ENCODE results near the gene SYDE2.
"Not testable (repeated sequence)": the region's sequence is repeated elsewhere in the genome, so short reads cannot be mapped to it uniquely, and the experiment has no call there.

SYDE2 gene

GRCh38 chr1:85172684-85173337 is 28.0 kb downstream of the SYDE2 start:
- DNase-seq (ENCODE audit: low spot score), result no peak

GRCh38 chr1:85171721-85172120 is 29.1 kb downstream of the SYDE2 start:
- no peak for DNase-seq (ENCODE audit: low spot score)

- DNase-seq (ENCODE audit: low spot score), result no peak
Measured at GRCh38 chr1:85168884-85169283, 31.9 kb downstream of the SYDE2 start.

- DNase-seq (ENCODE audit: low spot score), result no peak
Measured at GRCh38 chr1:85166351-85166750, 34.5 kb downstream of the SYDE2 start.

- DNase-seq (ENCODE audit: low spot score), result no peak
Measured at GRCh38 chr1:85158910-85159309, 41.9 kb downstream of the SYDE2 start.

GRCh38 chr1:85157436-85157835 is 43.4 kb downstream of the SYDE2 start:
- no peak for DNase-seq (ENCODE audit: low spot score)

GRCh38 chr1:85153149-85153891 is 47.5 kb downstream of the SYDE2 start:
- DNase-seq (ENCODE audit: low spot score), result no peak

- DNase-seq (ENCODE audit: low spot score), result no peak
Measured at GRCh38 chr1:85151446-85151845, 49.4 kb downstream of the SYDE2 start.

GRCh38 chr1:85149805-85150204 is 51.0 kb downstream of the SYDE2 start:
- no peak for DNase-seq (ENCODE audit: low spot score)

- DNase-seq (ENCODE audit: low spot score), result no peak
Measured at GRCh38 chr1:85148524-85149250, 52.1 kb downstream of the SYDE2 start.

- DNase-seq (ENCODE audit: low spot score), result no peak
Measured at GRCh38 chr1:85146972-85147359, 53.9 kb downstream of the SYDE2 start.

- DNase-seq (ENCODE audit: low spot score), result not testable (repeated sequence)
Measured at GRCh38 chr1:85146298-85146971, 54.4 kb downstream of the SYDE2 start.

GRCh38 chr1:85144351-85144750 is 56.5 kb downstream of the SYDE2 start:
- DNase-seq (ENCODE audit: low spot score), result no peak

- DNase-seq (ENCODE audit: low spot score), result no peak
Measured at GRCh38 chr1:85142753-85143152, 58.1 kb downstream of the SYDE2 start.

GRCh38 chr1:85138439-85138838 is 62.4 kb downstream of the SYDE2 start:
- not testable (repeated sequence) for DNase-seq (ENCODE audit: low spot score)

- DNase-seq (ENCODE audit: low spot score), result no peak
Measured at GRCh38 chr1:85137660-85138059, 63.2 kb downstream of the SYDE2 start.

- no peak for DNase-seq (ENCODE audit: low spot score)
Measured at GRCh38 chr1:85135392-85135798, 65.4 kb downstream of the SYDE2 start.

- DNase-seq (ENCODE audit: low spot score), result no peak
Measured at GRCh38 chr1:85134583-85135391, 66.0 kb downstream of the SYDE2 start.

GRCh38 chr1:85133565-85134159 is 67.2 kb downstream of the SYDE2 start:
- DNase-seq (ENCODE audit: low spot score), result no peak

- DNase-seq (ENCODE audit: low spot score), result no peak
Measured at GRCh38 chr1:85132078-85132720, 68.6 kb downstream of the SYDE2 start.

- no peak for DNase-seq (ENCODE audit: low spot score)
Measured at GRCh38 chr1:85128316-85128715, 72.5 kb downstream of the SYDE2 start.
